ENCODE results near the gene CHCHD5.

- TF ChIP-seq POLR2A (IDR thresholded peaks at IDR 0.05), result no peak
- no peak for TF ChIP-seq CTCF (IDR thresholded peaks at IDR 0.05 in 8 of 11, conservative IDR thresholded peaks at IDR 0.05 in 3 of 11)
- TF ChIP-seq POLR2AphosphoS5 (IDR thresholded peaks at IDR 0.05), result no peak
Measured at GRCh38 chr2:112622528-112622849, 38.1 kb downstream of the CHCHD5 start.

Data from spleen (tissue), 7 donors.